NK-92 treated with Interleukin-12 subunit alpha and Interleukin-12 subunit beta, amount 100 ng/mL, for 24 hours (cell line): ENCODE measurements around the gene ZG16B.

Experiments used
- DNase-seq: peaks from one replicate; lab custom pipeline; 2025; lab: John Stamatoyannopoulos, UW

The ZG16B gene

GRCh38 chr16:2825049-2825742 is 4.9 kb upstream of the ZG16B start:
- no peak for DNase-seq

- DNase-seq: no peak
Measured at GRCh38 chr16:2825906-2826305, 4.2 kb upstream of the ZG16B start.

- DNase-seq: no peak
Measured at GRCh38 chr16:2826591-2827373, 3.3 kb upstream of the ZG16B start.

GRCh38 chr16:2827374-2827791 is 2.7 kb upstream of the ZG16B start:
- no peak for DNase-seq

- no peak for DNase-seq
Measured at GRCh38 chr16:2827831-2828520, 2.1 kb upstream of the ZG16B start.

GRCh38 chr16:2828521-2828840 is 1.6 kb upstream of the ZG16B start:
- no peak for DNase-seq

GRCh38 chr16:2828876-2829430 is 1.1 kb upstream of the ZG16B start:
- no peak for DNase-seq

- DNase-seq: no peak
Measured at GRCh38 chr16:2830355-2830695, 222 bp downstream of the ZG16B start.

- no peak for DNase-seq
Measured at GRCh38 chr16:2831203-2831602, 1.1 kb downstream of the ZG16B start.

GRCh38 chr16:2833776-2834175 is 3.7 kb downstream of the ZG16B start:
- DNase-seq: no peak

- no peak for DNase-seq
Measured at GRCh38 chr16:2834968-2835367, 4.9 kb downstream of the ZG16B start.

GRCh38 chr16:2835638-2836493 is 5.8 kb downstream of the ZG16B start:
- DNase-seq: no peak

GRCh38 chr16:2836646-2837508 is 6.8 kb downstream of the ZG16B start:
- no peak for DNase-seq

GRCh38 chr16:2838928-2839327 is 8.8 kb downstream of the ZG16B start:
- peak; percentile 56 for DNase-seq

- no peak for DNase-seq
Measured at GRCh38 chr16:2839650-2840450, 9.7 kb downstream of the ZG16B start.

- DNase-seq: no peak
Measured at GRCh38 chr16:2840914-2841313, 10.8 kb downstream of the ZG16B start.

- no peak for DNase-seq
Measured at GRCh38 chr16:2841606-2842339, 11.7 kb downstream of the ZG16B start.

- peak; percentile 80 for DNase-seq
Measured at GRCh38 chr16:2842340-2843000, 12.4 kb downstream of the ZG16B start.

- no peak for DNase-seq
Measured at GRCh38 chr16:2843526-2843925, 13.4 kb downstream of the ZG16B start.
